Measurements from ENCODE around the gene ABL1.
"Not testable (repeated sequence)": the region's sequence is repeated elsewhere in the genome, so short reads cannot be mapped to it uniquely, and the experiment has no call there.

ABL1 gene

DNA sequence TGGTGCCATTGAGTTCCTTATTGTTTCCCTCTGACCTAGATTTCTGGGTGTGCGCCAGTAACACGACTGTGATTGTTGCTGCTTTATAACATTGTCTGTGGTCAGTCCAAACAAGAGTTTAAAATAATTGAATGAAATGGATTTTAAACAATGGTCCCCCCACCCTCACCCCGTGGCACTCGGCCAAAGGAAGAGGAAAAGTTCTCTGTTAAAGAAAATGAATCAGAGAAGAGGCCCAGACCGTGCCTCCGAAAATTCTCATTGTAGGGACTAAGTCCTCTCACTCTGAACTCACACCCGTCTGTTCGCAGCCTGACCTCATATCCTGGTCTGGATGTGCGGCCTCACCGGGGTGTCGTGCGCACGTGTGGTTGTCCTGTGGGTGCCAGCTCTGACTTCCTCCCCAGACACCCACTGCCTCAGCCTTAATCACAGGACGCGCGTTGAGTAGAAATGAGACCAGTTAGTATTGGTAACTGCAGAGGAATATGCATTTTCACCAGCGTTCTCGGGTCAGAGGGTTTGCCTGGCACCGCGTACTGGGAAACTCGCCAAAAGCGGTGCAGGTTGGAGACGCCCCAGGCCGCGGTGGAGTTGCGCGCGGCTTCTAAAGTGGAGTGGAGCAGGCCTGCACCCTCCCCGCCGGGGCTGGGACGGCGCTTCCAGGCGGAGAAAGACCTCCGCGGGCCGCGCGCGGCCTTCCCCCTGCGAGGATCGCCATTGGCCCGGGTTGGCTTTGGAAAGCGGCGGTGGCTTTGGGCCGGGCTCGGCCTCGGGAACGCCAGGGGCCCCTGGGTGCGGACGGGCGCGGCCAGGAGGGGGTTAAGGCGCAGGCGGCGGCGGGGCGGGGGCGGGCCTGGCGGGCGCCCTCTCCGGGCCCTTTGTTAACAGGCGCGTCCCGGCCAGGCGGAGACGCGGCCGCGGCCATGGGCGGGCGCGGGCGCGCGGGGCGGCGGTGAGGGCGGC is at the start of gene ABL1:
ABL1 (plus strand) TSS at position 884 of the 966 bp plus-strand sequence. CDS start 193 bp downstream, outside the sequence.
- DNase-seq (ENCODE audit: low read depth, low spot score): no peak

DNA sequence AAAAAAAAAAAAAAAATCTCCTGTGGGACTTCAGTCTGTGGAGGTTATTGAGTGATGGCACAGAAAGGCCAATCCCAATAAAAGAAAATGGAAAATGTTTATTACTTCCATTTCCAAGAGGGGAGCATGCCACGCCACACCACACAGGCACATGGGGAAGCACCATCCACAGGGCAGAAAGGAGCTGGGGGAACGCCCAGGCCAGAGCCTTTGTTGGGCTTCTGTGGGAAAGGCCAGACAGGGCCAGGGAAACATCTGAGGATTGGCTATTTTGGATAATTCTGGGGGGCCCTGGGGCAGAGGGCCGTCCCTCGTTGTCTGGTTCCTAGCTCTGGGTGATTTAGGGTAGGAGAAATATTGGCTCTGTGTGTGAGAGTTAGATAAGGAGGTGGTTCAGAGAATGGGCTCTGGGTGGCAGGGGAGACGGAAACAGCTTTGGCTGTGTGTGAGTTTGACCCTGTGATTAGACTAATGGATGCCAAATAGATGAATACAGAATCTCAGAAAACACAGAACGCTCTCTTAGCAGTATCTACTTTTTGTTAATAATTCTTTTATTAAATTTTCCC is 49.0 kb upstream of the ABL1 start:
- no peak for DNase-seq (ENCODE audit: low read depth, low spot score)

DNA sequence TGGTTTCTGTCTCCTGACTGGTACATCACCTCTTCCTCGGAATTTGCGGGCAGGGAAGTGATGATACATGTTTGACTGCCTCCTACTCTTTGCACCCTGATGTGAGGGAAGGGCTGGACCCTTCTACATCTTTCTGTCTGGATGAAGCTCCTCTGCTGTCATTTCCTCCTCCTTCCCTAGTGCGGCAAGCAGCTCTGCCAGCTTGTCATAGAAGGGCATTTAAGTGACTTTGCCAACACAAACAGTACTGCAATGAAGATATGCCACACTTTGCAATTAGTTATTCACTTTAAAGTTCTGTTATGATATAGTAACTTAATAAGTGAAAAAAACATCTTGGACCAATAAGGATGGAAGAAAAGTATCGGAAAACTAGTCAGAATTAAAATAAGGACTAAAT is 48.5 kb upstream of the ABL1 start:
- no peak for DNase-seq (ENCODE audit: low read depth, low spot score)

DNA sequence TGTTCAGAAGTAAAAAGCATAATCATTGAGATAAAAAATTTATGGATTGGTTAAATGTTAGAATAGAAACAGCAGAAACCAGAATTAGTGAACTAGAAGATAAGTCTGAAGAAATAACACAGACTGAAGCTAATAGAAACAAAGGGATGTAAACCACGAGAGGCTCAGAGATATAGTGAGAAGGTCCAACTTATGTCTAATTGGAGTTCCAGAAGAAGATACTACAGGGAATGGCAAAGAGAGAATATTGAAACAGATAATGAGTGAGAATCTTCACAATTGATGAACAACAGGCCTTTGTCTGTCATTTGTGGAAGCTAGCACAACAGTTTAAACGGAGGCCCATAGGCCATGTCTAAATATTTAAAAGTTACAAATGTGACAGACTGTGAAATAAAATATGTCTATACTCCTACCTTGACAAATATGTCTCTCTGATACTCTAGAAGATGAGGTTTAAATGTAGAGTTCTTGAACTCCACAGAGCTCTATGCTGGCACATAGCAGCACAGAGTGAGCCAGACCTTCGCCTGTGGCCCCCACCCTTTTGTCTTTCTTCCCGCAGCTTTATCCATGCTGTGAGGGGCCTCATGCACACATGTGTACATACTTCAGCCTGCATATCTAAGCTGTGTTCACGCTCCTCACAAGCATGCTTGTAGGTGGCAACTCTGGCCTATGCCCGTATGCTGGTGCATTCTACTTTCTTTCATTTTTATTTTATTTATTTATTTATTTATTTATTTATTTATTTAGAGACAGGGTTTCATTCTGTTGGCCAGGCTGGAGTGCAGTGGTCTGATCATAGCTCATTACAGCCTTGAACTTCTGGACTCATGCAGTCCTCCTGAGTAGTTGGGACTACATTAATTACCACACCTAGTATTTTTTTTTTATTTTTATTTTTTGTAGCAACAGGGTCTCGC is 45.0 kb upstream of the ABL1 start:
- DNase-seq (ENCODE audit: low read depth, low spot score): no peak

DNA sequence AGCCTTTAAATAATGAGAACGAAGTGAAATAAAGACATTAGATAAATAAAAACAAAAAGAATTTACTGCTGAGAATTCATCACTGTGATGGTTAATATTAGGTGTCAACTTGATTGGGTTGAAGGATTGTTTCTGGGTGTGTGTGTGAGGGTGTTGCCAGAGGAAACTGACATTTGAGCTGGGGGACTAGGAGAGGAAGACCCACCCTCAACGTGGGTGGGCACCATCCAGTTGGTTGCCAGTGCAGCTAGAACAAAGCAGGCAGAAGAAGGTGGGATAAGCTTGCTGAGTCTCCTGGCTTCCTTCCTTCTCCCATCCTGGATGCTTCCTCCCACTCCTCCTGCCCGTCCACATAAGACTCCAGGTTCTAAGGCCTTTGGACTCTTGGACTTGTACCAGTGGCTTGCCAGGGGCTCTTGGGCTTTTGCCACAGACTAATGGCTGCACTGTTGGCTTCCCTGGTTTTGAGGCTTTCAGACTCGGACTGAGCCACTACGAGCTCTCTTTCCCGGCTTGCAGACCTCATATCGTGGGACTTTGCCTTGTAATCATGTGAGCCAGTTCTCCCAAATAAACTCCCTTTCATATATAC is 43.7 kb upstream of the ABL1 start:
- no peak for DNase-seq (ENCODE audit: low read depth, low spot score)

DNA sequence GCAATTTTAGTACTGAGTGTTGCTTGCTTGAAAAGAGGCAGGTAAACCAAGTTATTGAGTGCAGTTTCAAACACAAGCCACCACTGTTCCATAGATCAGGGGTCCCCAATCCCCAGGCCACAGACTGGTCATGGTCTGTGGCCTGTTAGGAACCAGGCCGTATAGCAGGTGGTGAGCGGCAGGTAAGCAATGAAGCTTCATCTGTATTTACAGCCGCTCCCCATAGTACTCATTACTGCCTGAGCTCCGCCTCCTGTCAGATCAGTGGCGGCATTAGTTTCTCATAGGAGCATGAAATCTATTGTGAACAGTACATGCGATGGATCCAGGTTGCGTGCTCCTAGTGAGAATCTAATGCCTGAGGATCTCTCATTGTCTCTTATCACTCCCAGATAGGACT is 41.5 kb upstream of the ABL1 start:
- no peak for DNase-seq (ENCODE audit: low read depth, low spot score)

DNA sequence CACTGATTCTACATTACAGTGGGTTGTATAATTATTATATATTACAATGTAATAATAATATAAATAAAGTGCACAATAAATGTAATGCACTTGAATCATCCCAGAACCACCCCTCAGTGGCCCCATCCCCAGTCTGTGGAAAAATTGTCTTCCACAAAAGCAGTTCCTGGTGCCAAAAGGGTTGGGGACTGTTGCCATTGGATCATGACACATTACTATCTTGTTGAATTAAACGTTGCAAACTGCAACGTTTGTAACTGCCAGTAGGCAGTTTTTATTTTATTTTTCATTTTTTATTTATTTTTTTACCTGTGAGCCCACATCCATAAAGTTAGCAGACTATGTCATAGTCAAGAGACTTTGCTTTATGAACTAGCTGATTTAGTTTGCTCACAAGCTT is 41.0 kb upstream of the ABL1 start:
- DNase-seq (ENCODE audit: low read depth, low spot score): not testable (repeated sequence)

DNA sequence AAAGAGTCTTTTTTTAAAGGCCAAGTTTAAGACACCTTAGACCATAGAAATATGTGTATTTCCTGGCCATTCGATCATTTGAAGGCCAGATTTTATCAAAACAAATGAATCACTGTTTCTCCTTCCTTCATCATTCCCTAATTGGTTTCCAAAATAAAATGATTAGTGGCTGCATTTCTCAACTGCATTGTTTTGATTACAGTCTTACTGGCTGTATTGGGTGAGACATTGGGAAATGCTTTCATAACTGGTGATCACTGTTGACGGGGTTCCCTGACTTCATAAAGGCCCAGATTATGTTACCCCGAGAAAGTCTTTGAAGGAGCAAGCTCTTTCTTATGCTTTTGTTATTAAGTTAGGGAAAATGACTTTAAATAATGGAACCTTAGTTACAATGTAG is 40.6 kb upstream of the ABL1 start:
- DNase-seq (ENCODE audit: low read depth, low spot score): not testable (repeated sequence)

DNA sequence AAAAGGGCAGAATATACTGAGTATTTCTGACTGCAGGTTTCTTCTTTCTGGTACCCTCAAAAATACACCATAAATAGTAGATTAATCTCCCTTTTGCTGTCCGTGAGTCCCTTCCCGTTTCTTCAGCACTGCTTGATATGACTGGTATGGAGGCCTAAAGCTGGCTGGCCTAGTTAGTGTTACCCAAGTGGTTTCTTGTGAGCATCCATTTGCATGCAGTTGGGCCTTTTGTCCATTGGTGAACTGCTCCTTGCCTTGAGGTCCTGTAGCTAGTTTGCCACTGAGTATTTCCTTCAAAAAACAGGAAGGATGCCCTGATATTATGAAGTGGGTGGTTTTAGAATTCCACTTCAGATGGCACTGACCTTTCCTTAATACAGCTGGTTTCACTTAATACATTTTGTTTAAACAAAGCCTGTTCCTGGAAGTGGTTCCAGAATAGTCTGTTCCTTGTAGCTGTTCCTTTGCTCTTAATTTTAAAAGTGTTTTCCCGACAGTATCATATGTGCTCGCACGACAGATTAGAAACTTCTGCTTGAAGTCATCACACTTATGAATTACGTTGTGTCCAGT is 40.0 kb upstream of the ABL1 start:
- DNase-seq (ENCODE audit: low read depth, low spot score): no peak

DNA sequence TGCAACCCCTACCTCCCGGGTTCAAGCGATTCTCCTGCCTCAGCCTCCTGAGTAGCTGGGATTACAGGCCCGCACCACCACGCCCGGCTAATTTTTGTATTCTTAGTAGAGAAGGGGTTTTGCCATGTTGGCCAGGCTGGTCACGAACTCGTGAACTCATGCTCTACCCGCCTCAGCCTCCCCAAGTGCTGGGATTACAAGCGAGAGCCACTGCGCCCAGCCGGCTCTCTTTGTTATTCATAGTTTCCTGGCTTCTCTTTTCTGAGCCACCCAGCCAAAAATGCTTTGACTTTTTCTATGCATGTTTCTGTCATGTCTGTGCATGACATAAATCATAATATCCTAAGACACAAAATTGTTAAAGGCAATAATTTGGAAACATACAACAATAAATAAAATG is 31.9 kb upstream of the ABL1 start:
- DNase-seq (ENCODE audit: low read depth, low spot score): not testable (repeated sequence)

DNA sequence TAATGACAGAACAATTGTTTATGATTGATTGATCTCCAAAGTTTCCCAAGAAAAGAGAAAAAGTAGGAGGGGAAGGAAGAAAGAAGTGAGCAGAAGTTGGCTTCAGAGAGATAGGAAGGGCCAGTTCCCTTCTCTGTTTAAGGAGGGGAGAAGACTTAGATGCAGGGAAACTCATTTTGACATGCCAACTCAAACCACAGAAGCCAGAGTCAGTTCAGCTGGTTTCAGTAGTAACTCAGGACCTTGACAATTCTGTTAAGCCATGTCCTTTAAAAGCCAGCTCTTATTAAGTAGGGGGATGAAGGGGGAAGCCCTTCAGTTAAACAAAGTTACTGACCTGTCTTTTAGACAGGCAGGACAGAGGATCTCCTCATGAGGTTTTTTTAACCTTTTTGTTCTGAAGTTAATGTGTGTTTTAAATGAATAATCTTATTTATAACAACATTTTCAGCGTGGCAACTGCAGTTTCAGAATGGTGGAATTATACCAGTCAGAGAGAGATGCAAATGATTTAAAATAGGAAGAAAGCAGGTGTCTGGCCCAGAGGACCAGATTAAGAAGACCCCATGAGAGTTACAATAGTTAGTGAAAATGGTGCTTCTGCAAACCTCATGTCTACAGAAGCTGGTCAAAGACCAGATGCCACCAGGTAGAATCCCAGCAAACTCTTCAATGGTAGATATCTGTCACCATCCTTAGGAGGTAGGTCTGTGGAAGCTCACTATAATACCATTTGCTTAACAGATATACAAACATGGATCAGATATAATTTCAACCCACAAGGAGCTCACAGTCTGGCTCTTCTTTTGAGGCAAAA is 29.3 kb upstream of the ABL1 start:
- no peak for DNase-seq (ENCODE audit: low read depth, low spot score)

DNA sequence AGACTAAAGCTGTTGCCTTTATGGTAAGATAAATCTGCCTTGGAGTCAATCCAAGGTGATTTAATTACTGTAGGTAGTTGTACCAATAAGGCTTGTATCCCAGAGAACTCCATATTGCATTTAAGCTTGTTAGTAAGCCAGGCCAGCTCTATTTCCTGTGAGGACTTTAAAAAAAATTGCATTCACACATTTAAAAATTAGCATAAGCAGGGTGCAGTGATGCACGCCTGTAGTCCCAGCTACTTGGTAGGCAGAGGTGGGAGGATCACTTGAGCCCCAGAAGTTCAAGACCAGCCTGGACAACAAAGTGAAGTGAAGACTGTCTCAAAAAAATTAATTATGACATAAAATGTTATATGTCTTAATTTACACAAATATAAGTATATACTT is 28.7 kb upstream of the ABL1 start:
- DNase-seq (ENCODE audit: low read depth, low spot score): no peak

DNA sequence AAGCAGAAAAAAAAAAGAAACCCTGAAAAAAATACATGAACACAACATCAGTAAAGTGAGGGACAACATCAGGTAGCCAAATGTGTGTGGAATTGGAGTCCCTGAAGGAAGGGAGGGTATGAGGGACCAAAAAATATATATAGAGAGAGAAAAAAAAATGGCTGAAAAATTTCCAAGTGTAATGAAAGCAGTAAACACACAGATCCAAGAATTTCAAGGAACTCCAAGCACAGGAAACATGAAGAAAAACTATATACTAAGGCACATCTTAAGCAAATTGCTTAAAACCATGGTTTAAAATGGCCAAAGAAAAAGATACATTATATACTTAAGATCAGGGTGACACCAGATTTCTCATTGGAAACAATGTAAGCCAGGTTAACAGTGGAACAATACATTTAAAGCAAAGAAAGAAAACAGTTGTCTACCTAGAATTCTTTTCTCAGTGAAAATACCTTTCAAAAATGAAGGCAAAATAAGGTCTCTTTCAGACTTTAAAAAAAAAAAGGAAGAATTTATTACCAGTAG is 24.4 kb upstream of the ABL1 start:
- DNase-seq (ENCODE audit: low read depth, low spot score): no peak

DNA sequence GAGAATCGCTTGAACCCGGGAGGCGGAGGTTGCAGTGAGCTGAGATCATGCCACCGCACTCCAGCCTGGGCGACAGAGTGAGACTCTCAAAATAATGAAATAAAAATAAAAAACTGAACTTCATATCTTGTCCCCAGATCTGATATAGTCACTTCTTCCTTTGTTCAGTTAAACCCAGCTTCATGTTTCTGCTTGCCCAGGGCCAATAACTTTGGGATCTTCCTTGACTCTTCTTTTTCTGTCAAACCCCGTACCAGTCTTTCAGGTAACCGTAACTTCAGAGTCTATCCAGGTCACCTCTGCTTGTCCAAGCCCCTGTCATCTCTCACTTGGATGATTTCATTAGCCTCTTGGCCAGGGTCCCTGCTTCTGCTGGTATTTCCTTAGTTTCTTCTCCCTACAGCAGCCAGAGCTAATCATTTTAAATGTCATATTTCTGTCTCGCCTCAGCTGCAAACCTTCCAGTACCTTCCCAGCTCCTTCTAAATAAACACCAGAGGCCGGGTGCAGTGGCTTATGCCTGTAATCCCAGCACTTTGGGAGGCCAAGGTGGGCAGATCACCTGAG is 19.7 kb upstream of the ABL1 start:
- no peak for DNase-seq (ENCODE audit: low read depth, low spot score)

DNA sequence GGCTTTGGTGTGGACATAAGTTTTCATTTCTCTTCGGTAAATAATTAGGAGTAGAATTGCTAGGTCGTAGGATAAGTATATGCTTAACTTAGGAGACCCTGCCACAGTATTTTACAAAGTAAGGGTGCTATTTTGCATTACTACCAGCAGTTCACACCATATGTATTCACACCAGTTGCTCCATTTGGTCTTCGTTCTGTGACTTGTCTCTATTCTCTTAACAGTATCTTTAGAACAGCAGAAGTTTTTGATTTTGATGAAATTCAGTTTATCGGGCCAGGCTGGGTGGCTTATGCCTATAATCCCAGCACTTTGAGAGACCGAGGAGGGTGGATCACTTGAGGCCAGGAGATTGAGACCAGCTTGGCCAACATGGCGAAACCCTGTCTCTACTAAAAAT is 17.1 kb upstream of the ABL1 start:
- DNase-seq (ENCODE audit: low read depth, low spot score): no peak

DNA sequence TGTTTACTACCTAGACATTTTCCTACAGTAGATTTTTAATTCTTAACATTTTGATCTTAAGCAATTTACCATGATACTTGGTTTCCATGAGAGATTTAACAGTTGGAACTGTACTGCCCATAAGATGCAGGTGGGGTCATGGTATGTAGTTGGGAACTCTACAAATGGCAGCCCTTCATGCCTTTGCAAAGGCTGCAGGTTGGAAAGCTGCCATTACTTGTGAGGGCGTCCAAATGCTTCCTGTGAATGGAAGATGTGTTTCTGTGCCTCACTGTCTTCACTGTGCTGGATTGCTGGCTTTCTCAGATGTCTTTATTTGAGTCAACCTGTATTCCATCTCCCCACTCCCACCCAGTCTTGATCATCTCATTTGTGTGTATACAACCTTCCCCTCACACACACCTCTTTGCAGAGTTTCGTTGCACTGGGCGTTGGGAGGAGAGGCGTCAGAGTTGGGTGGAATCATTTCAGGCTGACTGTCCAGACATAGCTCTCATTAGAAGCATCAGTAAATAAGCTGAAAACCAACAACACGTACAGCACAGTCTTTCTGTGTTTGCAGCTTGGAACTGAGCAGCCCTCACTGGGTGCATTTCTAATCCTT is 14.8 kb upstream of the ABL1 start:
- no peak for DNase-seq (ENCODE audit: low read depth, low spot score)

DNA sequence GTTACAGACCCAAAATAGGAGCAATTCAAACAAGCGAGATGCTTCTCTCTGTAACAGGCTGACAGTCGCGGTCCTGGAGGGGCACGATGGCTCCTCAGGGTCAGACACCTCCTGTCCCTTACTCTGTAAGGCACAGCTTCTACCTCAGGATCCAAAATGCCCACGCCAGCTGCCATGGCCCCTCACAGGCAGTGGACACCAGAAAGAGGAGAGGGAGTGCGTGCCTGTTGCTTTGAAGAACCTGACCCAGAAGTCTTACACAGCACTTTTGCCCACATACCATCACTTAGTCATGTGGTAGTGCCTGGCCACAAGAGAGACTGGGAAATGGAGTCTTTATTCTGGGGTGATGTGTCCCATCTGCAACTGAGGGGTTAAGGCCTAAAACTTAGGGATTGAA is 11.6 kb upstream of the ABL1 start:
- DNase-seq (ENCODE audit: low read depth, low spot score): no peak

DNA sequence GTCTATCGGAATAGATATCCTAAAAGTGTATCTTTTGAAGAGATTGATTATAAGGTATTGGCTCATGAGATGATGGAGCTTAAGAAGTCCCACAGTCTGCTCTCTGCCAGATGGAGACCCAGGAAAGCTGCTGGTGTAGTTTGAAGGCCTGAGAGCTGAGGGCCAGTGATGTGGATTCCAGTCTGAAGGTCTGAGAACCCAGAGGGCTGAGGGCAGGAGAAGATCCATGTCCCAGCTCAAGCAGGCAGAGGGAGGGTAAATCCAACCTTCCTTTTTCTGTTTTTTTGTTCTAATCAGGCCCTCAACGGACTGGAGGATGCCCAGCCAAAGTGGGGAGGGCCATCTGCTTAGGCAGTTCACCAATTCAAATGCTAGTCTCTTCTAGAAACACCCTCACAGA is 11.0 kb upstream of the ABL1 start:
- no peak for DNase-seq (ENCODE audit: low read depth, low spot score)

DNA sequence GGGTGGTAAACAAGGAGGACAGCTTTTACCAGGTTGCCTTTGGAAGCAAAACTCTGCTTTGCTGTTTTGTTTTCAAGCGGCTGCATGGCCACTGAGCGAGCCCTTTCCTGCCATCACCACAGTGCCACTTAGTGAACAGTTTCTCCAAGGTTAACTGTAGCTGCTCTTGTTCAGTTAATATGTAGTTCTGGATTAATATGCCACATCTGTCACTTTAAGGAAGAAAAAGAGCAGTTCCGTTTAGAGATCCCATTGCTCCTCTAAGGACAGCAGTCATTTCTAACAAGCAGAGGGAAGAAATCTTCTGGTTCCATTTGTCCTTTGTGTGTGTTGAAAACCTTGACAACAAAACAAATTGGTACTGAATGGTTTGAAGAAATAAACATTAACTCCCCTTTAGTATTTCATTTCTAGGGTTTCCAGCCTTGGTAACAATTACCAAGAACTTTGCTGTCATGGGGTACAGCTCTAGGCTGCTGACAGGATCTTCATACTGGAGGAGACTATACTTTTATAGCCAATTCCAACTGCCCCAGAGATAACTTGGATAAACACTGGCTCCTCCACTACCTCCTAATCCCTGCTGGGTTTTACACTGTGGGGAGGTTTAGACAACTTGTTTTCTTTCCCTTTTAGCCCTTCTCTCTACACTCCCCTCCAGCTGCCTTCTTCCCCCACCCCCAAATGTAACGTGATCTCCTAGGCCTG is 10.3 kb upstream of the ABL1 start:
- no peak for DNase-seq (ENCODE audit: low read depth, low spot score)

Data from activated CD4-positive, CD25-positive, alpha-beta regulatory T cell treated with anti-CD3 and anti-CD28 coated beads, Interleukin-2, amount 50 U/mL, for 16 hours (primary cell).